NCI-H460 (cell line): Measurements from ENCODE around the gene FILIP1L. TPM values are rescaled to one million over a fixed set of nuclear protein-coding genes. Genes with fewer than 3 reads are reported as not detected.
"Not testable (repeated sequence)": the region's sequence is repeated elsewhere in the genome, so short reads cannot be mapped to it uniquely, and the experiment has no call there.

Experiments
- DNase-seq: peaks from one replicate; pipeline ENCODE4 v3.0.0-alpha.2; 2016; ENCODE audit warnings: low read depth; ENCODE audit errors: extremely low read depth
- total RNA-seq: library from RNA; depleted of rRNA; stranded (reverse); fragments of >200 nt; shearing (Covaris generic); gene quantifications from 2 replicates; pipeline ENCODE4 v1.2.3, GENCODE V29; 2014

The FILIP1L gene
- total RNA-seq, 1 experiment from 2014 or later = 0.05 TPM

DNA sequence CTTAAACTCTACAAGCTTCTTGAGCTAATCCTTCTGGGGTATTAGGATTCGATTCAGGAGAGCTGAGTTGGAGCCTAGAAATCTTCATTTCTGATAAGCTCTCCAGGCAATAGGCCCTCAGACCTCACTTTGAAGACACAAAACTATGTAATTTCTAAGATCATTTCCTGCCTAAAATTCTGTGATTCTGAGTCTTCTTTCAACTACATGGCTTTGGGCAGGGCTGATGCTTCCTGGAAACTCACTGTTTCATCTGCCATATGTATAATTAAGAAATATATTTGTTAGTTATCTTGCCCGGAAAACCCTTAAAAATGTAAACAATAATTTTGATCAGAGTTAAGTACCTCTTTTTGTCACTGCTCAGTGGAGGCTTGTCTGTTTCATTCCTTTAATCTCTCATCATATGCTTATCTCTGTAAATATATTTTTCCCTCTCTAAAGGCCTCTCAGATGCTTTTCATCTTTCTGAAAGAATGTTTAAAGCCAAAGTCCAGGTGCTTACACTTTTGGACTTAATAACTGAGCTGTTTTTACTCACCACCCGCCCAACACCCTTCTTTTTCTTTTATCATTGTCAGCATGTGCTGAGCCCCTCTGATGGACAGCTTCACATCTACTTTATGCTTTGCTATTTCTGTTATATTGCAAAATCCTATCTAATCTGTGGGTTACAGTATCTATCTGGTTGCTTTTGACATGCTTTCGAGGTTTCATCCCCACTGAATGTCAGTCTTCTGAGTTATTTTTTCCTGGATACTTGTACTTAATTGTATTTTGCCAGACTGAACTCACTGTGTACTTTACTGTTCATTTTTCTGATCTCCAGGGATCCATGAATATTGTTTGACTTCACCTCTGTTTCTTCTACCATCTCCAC, 38.2 kb downstream of the FILIP1L start:
- DNase-seq = no peak

DNA sequence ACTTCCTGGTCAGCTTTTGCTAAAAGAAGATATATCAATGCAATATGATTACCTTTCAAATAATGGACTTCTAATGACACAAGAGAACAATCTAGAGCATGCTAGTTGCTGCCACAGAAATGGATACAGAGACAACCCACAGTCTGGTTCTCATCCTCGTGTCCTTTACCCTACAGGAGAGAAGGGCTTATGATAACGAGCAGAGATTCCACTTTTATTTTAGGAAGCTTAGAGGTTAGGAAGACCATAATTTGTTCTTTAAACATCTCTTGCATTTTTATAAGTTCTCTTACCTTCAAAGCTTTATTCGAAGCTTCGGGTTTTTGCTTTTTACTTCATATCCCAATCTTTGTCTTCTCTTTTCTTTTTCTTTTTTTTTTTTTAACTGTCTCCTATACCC, 39.1 kb downstream of the FILIP1L start:
- no peak for DNase-seq

DNA sequence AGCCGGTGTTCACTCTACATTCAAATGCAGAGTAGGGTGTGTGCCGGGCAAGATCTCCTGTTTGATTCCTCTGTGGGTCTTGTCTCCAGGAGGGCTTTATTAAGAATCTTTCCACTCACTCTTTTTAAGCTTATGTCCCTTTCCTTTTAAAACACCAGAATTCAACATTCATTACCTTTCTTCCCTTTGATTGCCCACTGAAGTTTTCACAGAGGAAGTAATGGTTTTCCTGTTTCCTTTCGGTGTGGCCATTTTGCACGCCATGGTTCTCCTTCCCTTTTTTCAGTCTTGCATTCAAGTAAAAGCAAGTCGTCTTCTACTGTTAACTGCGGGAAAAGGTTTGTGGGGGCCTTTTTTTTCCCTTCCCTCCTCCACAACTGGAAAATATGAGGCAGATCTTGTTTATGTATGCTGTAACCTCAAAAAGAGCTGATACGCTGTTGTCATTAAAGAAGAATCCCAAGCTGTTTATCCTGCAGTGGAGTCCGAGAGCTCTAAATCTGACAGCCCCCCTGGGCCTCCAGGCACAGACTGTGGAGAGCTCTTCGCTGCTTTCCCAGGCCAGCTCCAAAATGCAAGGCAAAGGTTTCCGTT, 40.5 kb downstream of the FILIP1L start:
- no peak for DNase-seq

DNA sequence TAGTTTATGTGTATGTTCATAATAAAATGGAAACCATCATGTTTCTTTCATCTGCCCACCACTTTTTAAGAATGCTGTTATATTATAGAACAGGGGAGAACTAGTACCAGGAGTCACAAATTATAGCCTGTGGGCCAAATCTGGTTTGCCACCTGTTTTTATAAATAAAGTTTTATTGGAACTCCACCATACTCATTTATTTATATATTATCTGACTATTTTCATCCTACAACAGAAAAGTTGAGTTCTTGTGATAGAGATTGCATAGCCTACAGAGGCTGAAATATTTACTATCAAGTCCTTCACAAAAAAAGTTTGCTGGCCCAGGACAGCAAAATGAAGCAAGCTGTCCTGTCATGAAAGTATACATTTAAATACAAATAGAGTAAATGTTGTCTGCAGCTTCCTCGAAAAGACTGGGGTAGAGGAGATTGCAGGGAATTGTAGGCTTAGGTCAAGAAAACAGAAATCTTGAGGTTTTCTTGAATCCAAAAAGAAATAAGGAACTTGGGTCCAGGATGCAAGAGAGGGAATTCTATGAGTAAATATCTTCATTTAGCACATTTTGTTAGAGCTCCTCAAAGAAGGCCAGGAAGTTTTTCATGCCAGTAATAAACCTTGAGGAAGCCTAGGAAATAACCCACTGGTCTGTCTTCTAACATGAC, 41.1 kb downstream of the FILIP1L start:
- DNase-seq = no peak

DNA sequence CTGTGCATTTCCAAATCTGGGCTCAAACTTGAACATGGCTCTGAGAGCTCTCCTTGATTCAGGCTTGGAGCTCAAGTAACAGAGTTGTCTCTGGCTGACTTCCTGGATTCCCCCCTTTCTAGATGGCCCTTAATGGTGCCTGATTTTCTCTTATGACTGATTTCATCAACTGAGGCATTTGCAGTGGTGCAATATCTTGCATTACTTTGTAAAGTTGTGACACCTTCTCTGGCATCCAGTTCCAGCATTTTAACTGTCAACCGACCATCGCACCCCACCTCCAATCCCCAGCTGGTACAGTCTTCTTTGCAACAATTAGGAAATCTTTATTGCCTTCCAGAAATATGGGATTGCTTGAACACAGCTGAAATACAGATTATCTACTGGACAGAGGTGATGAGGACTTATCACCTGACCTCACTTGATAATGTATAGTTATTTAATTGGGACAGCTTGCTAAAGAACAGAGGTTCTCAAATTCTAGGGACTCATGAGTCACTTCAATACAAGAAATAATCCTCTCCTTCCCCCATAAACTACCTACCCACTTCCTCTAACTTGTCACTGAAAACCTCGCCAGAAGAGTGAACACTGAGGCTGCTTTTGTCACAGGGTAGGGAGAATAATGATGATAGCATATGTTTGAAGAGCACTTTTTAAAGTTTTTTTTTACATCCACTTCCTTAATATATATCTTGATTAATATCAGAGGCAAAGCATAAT, 41.8 kb downstream of the FILIP1L start:
- no peak for DNase-seq

DNA sequence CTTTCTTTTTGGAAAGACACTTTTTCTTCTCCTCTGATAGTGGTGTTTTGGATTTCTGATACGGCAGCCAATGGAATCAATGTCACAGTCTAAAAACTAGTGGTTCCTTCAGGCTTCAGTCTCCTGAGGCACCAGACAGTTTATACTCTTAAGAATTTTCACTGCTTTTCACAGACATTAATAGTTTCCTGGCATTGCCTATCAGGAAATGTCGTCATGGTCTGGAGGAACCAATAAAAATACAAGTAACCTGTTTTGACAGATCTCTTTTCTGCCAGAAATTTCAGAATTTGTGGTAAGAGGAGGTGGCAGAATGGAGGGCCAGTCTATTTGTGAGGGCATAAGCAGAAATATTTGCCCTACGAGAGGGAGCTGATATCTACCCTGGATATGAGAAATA, 44.8 kb downstream of the FILIP1L start:
- no peak for DNase-seq

DNA sequence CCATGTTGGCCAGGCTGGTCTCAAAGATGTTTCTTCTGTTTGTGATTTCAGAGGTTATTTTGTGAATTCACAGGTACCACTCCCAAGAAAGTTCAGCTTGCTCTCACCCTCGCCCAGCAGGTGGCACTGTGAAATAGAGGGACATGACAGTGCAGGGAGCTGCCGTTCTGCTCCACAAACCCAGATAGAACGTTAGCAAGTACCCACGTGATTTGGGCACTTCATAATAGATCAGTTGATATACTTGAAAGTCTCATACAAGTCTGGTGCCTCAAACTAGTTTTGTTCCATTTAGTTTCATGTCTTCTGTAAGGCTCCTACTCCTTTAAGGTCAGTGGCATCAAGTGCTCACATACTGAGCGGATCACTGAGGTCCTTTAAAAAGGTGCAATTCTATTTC, 45.5 kb downstream of the FILIP1L start:
- DNase-seq = peak; percentile 45

DNA sequence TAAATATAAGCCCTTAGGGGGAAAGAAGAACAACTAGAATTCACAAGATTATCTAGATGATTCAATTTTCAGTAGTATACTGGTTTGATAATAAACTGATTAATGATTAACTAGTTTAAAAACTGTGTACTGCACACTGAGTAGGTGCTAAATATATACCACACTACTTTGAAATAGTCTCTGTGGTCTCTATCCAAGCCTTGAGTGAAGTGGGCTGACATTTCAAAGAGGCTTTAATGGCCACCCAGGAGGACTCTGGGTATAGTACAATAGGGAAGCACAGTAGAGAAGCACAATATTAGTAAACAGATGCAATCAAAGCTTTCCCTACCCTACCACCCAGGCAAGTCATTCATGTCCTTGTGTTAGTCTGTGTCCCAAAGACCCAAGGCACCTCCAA, 46.7 kb downstream of the FILIP1L start:
- DNase-seq = no peak

DNA sequence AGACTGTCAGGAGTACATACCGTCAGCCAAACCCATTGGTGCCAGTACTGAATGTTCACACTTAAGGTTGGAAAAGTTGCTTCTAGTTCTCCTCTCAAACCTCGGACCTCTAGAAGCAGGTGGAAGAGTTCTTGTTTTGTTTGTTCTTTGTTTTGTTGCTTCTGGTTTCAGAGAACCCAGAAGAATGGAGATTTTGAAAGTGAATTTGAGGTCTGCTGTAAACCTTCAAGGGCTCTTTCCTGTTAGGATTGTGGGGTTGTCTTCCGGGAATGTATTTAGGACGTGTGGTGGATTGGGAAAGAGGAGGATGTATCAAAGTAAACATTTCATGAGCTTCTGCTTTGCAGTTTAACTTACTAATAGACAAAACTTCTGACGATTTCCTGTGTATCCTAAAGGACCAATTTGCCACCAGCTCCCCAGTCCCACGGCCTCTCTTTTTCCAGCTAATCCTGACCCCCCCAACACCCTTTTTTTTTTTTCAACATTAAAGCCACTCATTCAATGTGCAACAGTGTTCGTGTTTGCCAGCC, 50.3 kb downstream of the FILIP1L start:
- no peak for DNase-seq

DNA sequence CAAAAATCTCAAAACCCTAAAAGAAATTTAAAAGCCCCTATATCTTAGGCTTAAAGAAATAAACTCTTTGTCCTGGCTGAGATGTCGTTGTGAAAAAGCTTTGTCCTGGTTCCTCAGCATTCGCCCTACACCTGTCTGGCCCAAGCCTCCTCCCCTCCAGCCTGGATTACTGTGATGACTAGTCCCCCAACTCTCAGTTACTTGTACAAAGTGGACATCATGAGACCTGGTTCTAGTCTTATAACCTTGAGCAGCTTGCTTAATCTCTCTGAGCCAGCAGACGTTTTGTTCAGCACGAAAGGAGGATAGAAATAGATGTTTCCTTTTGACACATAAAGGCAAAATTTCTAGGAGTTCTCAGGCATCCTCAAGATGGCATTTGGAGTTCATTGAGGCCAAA, 51.6 kb downstream of the FILIP1L start:
- DNase-seq = no peak

DNA sequence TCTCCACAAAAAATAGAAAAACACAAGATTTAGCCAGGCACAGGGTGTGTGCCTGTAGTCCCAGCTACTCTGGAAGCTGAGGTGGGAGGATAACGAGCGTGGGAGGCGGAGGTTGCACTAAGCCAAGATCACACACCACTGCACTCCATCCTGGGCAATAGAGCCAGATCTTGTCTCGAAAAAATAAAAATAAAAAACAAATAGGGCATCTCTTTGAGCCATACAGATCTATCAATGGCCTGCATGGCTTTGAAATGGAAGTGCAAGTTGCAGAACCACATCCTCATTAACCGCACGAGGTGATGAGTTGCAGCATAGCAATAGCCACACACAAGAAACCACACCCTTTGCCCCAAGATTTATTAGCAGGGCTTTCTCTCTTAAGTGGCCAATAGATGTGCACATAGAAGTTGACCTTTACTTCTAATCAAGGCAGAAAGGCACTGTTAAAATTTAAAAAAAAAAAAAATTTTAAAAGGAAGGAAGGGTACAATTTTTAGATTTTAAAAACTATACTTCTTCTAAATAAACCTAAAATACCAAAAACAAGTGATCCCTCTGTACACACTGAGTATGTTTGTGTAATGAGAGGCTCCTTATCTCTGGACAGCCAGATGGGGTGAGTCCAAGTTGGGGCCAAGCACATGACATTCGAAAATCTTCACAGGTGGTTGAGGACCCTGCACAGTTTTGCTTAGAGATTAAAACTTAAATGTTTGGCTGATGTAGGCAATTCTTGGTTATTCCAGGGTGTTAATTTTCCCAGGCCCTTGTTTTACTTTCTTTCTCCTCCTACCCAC, 53.4 kb downstream of the FILIP1L start:
- no peak for DNase-seq

DNA sequence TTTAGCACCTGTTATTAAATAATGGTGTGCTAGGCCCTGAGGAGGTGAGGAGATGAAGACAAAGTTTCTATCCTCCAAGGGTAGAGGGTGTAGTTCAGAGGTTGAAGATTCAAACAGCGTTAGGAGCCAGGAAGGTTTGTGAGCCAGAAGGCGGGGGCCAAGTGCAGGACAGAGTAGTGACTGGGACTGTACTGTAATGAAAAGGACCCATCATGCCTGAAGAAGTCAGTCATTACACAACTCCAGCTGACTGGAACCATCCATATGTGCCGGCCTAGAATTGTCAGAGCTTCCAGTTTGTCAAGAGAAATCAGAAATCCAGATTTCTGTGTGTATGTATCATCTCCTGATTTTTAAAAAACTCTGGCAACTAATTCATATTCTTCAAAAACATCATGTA, 54.8 kb downstream of the FILIP1L start:
- DNase-seq = no peak

DNA sequence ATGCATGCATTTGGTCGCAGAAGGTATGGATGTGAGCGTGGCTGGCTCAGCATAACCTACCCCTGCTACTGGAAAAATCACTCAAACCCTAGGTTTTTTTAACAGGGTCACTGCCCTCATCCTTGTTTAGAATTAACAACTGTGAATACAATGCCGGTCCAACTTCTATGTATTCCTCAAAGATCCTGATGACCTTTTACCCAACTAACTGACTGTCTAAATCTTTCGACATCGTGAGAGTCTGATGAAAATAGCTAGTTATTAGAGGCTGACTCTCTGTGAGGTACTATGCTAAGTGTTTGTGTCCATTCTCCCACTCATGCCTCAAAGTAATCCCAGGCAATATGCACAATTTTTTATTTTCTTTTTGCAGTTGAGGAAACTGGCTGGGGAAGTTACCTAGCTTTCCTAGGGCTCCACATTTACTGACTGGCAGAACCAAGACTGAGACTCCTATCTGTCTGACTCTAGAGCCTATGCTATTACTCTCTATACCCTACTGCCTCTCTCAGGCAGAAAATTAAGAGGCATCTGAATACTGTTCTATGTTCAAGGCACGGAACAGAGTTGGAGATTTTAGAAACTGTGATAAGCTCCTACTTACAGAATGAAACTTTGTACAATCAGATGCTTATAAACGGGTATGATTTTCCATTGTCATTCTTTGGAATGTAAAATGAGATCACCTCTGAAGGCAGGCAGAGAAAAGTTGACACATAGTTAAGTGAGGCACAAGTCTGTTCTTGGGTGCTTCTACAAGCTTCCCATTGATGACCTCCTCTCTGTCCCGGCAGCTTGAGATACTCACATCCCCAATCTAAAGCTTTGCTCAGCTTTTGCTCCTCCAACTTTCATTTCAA, 56.4 kb downstream of the FILIP1L start:
- DNase-seq = no peak

DNA sequence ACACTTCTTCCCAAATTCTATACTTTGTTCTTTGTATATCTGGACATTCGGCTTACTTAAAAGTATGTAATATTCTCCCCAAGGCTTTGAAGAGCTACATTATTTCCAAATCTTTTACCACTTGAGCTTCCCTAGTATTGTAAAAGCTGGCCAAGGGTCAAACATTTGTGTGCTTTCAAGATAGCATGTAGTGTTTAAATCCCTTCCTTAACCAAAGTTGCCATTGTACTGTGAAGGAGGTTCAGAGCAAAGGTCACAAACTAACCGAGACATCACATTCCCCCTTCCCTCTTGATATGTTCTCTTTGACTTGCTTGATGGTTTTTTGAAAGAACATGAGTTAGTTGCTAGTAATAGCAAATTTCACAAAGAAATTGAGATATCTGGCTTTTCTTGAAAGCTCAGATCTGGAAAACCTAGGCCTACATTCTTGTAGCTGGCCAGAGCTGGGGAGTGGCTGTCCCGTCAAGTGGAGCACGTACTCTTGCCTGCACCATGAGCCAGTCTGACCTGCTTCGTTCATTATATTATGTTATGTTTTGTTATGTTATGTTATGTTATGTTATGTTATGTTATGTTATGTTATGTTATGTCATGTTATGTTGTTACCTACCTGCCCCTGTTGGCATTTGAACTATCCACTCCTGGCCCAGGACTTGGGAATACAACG, 60.2 kb downstream of the FILIP1L start:
- no peak for DNase-seq

DNA sequence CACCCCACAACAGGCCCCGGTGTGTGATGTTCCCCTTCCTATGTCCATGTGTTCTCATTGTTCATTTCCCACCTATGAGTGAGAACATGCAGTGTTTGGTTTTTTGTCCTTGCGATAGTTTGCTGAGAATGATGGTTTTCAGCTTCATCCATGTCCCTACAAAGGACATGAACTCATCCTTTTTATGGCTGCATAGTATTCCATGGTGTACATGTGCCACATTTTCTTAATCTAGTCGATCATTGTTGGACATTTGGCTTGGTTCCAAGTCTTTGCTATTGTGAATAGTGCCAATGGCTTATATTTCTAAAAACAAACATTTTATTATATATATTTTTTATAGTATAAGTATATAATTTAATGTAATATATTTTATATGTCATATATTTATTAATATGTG, 62.8 kb downstream of the FILIP1L start:
- DNase-seq = not testable (repeated sequence)

DNA sequence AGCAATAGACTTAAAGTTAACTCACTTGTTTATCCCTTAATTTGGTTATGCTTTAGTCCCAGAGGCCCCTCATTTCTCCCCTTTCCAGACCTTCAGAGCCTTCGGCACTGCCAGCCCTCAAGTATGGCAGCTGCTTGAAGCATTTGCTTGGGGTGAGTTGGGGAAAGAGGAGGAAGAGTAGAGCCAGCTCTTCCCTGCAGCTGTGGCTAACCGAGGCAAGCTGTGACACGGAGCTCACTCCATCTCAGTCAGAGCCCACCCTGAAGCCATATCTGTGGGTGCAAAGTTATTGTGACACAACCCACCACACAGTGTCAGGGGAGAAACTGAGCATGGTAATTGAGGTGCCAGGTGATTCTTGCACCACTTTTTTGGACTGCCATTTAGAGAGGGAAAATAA, 66.1 kb downstream of the FILIP1L start:
- no peak for DNase-seq

DNA sequence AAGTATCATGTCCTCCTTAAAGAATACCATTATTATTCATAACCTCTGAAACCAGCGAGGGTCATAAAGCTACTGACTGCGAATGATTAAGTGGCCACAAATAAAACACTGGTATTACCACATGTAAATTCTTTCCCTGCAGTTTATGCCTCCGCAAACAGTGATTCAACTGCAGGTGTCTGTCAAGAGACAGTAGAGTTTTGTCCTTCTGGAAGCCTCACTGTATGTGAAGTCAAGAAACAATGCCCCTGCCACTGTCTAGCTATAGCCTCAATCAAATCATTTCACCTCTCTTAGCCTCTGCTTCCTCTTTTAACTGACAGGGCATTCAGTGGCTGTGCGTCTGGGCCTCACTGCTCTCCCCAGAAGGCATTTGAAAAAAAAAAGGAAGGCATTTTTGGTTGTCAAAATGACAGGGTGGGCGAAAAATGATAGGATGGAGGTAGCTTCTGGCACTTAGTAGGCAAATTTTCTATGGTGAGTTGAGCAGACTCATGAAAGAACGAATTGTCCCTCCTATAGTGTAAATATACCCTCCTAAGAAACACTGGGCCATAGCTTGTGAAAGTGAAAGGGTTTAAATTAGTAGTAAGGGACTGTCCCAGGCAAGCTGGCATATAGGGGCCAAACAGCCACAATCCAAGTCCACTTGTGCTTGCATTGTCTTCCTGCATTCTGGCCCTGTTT, 66.7 kb downstream of the FILIP1L start:
- DNase-seq = no peak

DNA sequence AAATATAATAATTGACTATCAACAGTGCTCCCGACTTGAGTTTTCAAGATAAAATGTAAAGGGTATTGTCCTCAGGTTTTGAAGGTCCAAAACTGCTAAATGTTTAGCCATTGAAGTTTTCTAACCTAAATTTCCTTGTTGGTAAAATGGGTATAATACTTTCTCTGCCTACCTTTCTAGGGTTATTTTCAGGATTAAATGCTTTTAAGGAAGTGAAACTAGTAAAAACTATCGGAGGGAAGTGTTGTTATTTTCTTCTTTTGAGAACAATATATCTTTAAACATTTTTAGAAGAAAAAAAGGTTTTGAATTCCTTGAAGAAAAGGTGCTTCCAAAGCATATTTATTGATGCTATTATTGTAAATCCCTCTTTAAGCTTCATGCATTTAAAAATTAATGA, 67.3 kb downstream of the FILIP1L start:
- DNase-seq = no peak
